ENCODE results near the gene ZFR. TPM values are rescaled to one million over a fixed set of nuclear protein-coding genes. Genes with fewer than 3 reads are reported as not detected.

The ZFR gene
- 55.2 to 77.6 TPM (median 62.0 TPM) in 5 replicates for total RNA-seq (2022; extraction: Qiagen RNA extraction; ENCODE audit: low read depth)

DNA sequence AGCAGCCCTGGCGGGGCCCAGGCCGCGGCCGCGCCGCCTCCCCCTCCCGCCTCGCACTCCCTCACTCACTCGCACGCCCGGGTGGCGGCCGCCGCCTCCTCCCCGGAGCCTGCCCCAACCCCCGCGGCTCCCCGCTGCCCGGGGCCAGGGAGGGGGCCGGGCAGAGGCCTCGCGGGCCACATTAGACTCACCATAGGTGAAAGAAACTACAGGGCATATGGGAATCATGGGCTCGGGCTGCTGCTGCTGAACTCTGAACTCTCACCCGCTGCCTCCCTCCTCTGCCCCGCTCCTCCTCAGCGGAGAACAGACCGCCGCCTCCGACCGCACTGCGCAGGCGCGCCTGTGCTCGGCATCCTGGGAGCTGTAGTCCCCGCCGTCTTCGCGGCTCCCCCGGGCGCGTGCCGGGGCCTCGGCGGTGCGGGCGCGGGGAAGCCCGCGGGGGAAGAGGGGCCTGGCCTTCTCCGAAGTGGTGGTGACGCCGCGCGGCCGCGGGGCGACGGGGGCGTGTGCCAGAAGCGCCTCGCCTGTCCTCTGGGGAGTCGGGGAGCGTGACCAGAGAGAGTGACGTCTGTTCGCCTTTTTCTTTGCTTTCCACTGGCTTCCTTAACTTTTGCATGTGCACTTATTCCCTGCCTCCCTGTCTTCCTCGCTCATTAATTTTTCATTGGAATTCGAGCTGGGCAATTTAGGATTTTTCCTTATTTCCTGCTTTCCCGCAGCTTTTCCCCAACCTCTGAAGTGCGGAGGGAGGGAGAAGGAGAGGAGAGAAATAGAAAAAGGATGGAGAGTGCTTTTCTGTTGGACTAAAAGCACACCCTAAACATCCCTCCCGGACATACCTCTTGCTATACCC is at the start of gene ZFR:
Gene ZFR (minus strand): TSS at position 310 of the 856 bp plus-strand sequence. CDS start 82 bp downstream, at position 228.

DNA sequence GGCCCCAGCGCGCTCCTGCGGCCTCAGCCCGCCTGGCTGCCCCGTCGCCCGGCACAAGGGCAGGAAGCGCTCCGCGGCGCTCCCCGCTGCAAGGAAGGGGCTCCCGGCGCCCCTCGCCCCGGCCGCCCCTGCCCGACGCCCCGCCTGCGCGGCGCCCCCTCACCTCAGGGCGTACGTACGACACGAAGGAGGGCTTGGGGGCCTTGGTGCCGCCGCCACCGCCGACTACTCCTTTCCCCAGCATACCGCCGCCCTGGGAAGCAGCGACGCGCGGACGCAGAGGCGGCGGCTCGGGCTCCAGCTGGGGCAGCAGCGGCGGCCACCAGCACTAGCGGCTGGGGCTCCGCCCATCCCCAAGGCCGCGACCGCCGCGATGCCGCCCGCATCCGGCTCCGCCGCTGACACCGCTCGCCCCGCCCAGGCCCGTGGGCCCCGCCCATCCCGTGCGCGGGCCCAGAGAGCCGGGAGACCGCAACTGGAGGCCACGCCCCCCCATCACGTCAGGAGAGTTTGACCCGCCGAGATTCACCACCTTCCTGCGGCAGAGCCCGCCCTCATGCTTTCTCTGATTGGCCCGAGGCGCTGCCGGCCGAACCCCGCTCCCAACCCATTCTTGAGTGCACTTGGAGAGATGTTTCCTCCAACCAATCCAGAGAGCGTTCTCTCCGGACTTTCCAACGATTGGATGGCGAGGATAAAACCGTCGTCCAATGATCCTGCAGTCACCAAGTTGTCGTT is 131.8 kb downstream of the ZFR start, which contains the start of gene MTMR12:
Gene MTMR12 (minus strand): TSS at position 345 of the 738 bp plus-strand sequence. CDS start 101 bp downstream, at position 244.

Other genes starting within 250 kb of the ZFR start
- gene MTMR12, start 131.8 kb downstream of the ZFR start, total RNA-seq (2022; extraction: Qiagen RNA extraction; ENCODE audit: low read depth), result 12.5 to 18.8 TPM (median 16.6 TPM) in 5 replicates
- gene SUB1, start 140.8 kb upstream of the ZFR start, total RNA-seq (2022; extraction: Qiagen RNA extraction; ENCODE audit: low read depth), result 231 to 289 TPM (median 246 TPM) in 5 replicates

Measured in A549 treated with ZK216348 at 1 μM for 4 hours (cell line).